K562 (cell line): ENCODE results near the gene EML2. TPM values are rescaled to one million over a fixed set of nuclear protein-coding genes. Genes with fewer than 3 reads are reported as not detected.

Source experiments
- BACH1 ChIP-seq: fragments of 200-800 bp; sonication (Bioruptor generic); IDR thresholded peaks from 2 replicates; pipeline ENCODE4 v1.6.1; 2016; ENCODE audit warnings: missing genetic modification characterization, missing compliant biosample characterization
- HCFC1 ChIP-seq: IDR thresholded peaks from 2 replicates; pipeline ENCODE4 v1.6.1; 2012; ENCODE audit warnings: low read depth, low read length, improper control_type of control experiment
- HNRNPUL1 ChIP-seq: fragments of 200-400 bp; formaldehyde crosslinking; IDR thresholded peaks from 2 replicates; pipeline ENCODE4 v1.6.1; 2017; ENCODE audit warnings: low read length
- NR1H2 ChIP-seq: sonication (generic); formaldehyde crosslinking; IDR thresholded peaks from 2 replicates; pipeline ENCODE4 v1.4.0; 2020; ENCODE audit warnings: mild to moderate bottlenecking, missing genetic modification reagents
- NR4A1 ChIP-seq, 2 experiments: fragments of 250-450 bp in 1 of 2; fragments of 450-650 bp in 1 of 2; sonication (Bioruptor Pico) in 1 of 2; IDR thresholded peaks; 2 replicates each; pipeline versions ENCODE4 v1.4.0 to v1.6.1; 2016 to 2020; ENCODE audit warnings: mild to moderate bottlenecking in 2 of 2, missing compliant biosample characterization in 1 of 2, missing genetic modification characterization in 1 of 2, moderate library complexity in 1 of 2
- PHF8 ChIP-seq: fragments of 200-600 bp; sonication (generic); IDR thresholded peaks from 2 replicates; pipeline ENCODE4 v1.6.1; 2012; ENCODE audit warnings: mixed run types, mild to moderate bottlenecking, inconsistent platforms, low read length, moderate library complexity, borderline replicate concordance
- PPARD ChIP-seq: fragments of 250-450 bp; sonication (Bioruptor Pico); IDR thresholded peaks from 2 replicates; pipeline ENCODE4 v1.8.0; 2022; ENCODE audit warnings: inconsistent platforms, mild to moderate bottlenecking, moderate library complexity
- TEAD4 ChIP-seq, 2 experiments: sonication (generic) in 1 of 2; formaldehyde crosslinking in 1 of 2; IDR thresholded peaks; 2 replicates each; pipeline versions ENCODE4 v1.6.1 to v1.8.0; 2012 to 2022; ENCODE audit warnings: borderline replicate concordance in 1 of 2, inconsistent platforms in 1 of 2, low read length in 1 of 2, mild to moderate bottlenecking in 1 of 2, missing genetic modification reagents in 1 of 2
- TRIM24 ChIP-seq, 2 experiments: fragments of 450-650 bp; IDR thresholded peaks; 2 replicates each; pipeline ENCODE4 v1.6.1; 2016
- ZNF134 ChIP-seq: fragments of 250-450 bp; sonication (Bioruptor Pico); conservative IDR thresholded peaks from 2 replicates; pipeline ENCODE4 v1.4.0; 2020
- ZNF165 ChIP-seq: fragments of 250-450 bp; sonication (Bioruptor Pico); IDR thresholded peaks from 2 replicates; pipeline ENCODE4 v1.4.0; 2020; ENCODE audit warnings: borderline replicate concordance
- ZNF23 ChIP-seq: fragments of 250-450 bp; sonication (Bioruptor Pico); IDR thresholded peaks from 2 replicates; pipeline ENCODE4 v1.4.0; 2020; ENCODE audit warnings: mild to moderate bottlenecking
- ZNF282 ChIP-seq: sonication (generic); formaldehyde crosslinking; IDR thresholded peaks from 2 replicates; pipeline ENCODE4 v1.8.1; 2023; ENCODE audit warnings: missing genetic modification reagents
- ZNF644 ChIP-seq: fragments of 200-800 bp; sonication (Bioruptor generic); IDR thresholded peaks from 2 replicates; pipeline ENCODE4 v1.6.1; 2016; ENCODE audit warnings: low read depth, missing genetic modification characterization, missing compliant biosample characterization
- ZZZ3 ChIP-seq: fragments of 450-650 bp; IDR thresholded peaks from 2 replicates; pipeline ENCODE4 v1.6.1; 2016; ENCODE audit warnings: antibody characterized with exemption, mild to moderate bottlenecking, moderate library complexity
- polyA plus RNA-seq, 8 experiments: library from polyadenylated mRNA; depleted of rRNA in 4 of 8; stranded (reverse) in 5 of 8; unstranded in 3 of 8; fragments of >200 nt; fragmentation: Nextera tagmentation in 2 of 8; fragmentation: Illumina TruSeq in 1 of 8; extraction: Ambion mirVana in 2 of 8; extraction: Trizol in 1 of 8; gene quantifications; 2 replicates each; pipeline versions ENCODE4 v1.2.1 to v1.2.3, GENCODE V29; 2011 to 2014; ENCODE audit warnings: inconsistent platforms in 1 of 8, missing spikeins in 1 of 8
- total RNA-seq, 7 experiments: library from RNA; depleted of rRNA in 6 of 7; stranded (reverse); fragments of >200 nt in 6 of 7; fragmentation: Illumina TruSeq in 2 of 7; extraction: Trizol in 2 of 7; gene quantifications; 2 replicates each; pipeline versions ENCODE4 v1.2.1 to v1.2.3, GENCODE V29; 2011 to 2021; ENCODE audit warnings: low replicate concordance in 1 of 7
- TF ChIP-seq, protein P1 (sequence below): fragments of 450-650 bp; IDR thresholded peaks from 2 replicates; pipeline ENCODE4 v1.7.1; 2018; ENCODE audit warnings: mild to moderate bottlenecking, low read depth; ENCODE audit not compliant: partially characterized antibody
- TF ChIP-seq, protein P2 (sequence below), 2 experiments: IDR thresholded peaks in 1 of 2; conservative IDR thresholded peaks in 1 of 2; 2 replicates each; pipeline ENCODE4 v1.6.1; 2016; ENCODE audit warnings: low read depth in 2 of 2, mild to moderate bottlenecking in 1 of 2, missing compliant biosample characterization in 1 of 2, missing genetic modification characterization in 1 of 2, moderate library complexity in 1 of 2
- TF ChIP-seq, protein P3 (sequence below), 2 experiments: fragments of 450-650 bp; conservative IDR thresholded peaks; 2 replicates each; pipeline ENCODE4 v1.6.1; 2017; ENCODE audit warnings: mild to moderate bottlenecking in 2 of 2, moderate library complexity in 2 of 2
- TF ChIP-seq, protein P4 (sequence below): IDR thresholded peaks from 2 replicates; pipeline ENCODE4 v1.6.1; 2011; ENCODE audit not compliant: insufficient read length; ENCODE audit errors: extremely low read depth

Gene EML2
- total and polyA plus RNA-seq, 9 of the 15 experiments (the other 6 are each of a cell fraction or from before 2014, with no cell fraction given): 2.6 to 69.6 (median 24.8) TPM

DNA sequence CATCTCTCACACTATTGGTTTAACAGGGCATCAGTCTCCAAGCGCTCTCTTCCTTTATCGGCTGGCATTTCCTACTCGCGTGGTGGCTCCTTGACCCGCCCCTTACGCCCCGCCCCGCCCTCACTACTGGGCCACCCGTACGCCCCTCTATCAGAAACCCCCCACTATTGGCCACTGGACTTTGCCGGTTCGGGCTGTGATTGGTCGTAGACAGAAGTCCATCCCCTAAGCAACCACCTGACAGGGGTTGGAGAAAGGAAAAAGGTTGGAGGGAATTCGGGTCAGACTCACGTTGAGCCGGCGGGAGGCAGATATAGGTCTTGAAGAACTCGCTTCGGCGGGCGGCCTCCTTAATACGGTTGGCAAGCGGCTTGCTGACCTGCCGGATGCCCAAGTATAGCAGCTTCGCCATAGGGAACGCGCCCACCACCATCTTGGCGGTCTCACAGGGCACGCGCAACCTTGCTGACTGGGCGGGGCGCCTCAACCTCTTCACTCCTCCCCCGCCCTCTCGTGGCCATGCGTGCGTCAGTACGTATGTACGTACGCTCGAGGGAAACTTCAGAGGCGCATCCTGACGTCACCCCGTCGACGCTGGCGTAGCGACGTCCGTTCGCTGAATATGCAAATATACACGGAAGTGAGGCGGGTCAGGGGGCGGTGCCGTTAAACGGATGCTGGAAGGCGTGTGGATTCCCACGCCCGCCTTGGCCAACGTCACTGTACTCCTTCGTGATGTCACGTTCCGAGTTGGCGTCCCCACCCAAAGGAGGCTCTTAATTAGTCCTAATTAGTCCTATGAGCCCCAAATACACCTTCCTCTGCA, 54.7 kb downstream of the EML2 start, which contains the start of gene OPA3 (continued):
- 0 out of 2 replicates have a peak, but pooled peaks have one; percentile 14 for TF ChIP-seq NR4A1 (CRISPR knock-in tag; IDR thresholded peaks at IDR 0.05)
- no peak for TF ChIP-seq NR4A1 (tag; IDR thresholded peaks at IDR 0.05)
- TF ChIP-seq ZNF23 (CRISPR knock-in tag): no peak
- no peak for TF ChIP-seq BACH1 (tag)
- TF ChIP-seq ZZZ3: no peak
- no peak; a peak in 1 of 4 replicates for TF ChIP-seq TRIM24 (IDR thresholded peaks at IDR 0.05)
- no peak for TF ChIP-seq ZNF134 (CRISPR knock-in tag)
- TF ChIP-seq, protein P1, sequence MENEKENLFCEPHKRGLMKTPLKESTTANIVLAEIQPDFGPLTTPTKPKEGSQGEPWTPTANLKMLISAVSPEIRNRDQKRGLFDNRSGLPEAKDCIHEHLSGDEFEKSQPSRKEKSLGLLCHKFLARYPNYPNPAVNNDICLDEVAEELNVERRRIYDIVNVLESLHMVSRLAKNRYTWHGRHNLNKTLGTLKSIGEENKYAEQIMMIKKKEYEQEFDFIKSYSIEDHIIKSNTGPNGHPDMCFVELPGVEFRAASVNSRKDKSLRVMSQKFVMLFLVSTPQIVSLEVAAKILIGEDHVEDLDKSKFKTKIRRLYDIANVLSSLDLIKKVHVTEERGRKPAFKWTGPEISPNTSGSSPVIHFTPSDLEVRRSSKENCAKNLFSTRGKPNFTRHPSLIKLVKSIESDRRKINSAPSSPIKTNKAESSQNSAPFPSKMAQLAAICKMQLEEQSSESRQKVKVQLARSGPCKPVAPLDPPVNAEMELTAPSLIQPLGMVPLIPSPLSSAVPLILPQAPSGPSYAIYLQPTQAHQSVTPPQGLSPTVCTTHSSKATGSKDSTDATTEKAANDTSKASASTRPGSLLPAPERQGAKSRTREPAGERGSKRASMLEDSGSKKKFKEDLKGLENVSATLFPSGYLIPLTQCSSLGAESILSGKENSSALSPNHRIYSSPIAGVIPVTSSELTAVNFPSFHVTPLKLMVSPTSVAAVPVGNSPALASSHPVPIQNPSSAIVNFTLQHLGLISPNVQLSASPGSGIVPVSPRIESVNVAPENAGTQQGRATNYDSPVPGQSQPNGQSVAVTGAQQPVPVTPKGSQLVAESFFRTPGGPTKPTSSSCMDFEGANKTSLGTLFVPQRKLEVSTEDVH: peak; percentile 76
- no peak for TF ChIP-seq ZNF165
- TF ChIP-seq, protein P2, sequence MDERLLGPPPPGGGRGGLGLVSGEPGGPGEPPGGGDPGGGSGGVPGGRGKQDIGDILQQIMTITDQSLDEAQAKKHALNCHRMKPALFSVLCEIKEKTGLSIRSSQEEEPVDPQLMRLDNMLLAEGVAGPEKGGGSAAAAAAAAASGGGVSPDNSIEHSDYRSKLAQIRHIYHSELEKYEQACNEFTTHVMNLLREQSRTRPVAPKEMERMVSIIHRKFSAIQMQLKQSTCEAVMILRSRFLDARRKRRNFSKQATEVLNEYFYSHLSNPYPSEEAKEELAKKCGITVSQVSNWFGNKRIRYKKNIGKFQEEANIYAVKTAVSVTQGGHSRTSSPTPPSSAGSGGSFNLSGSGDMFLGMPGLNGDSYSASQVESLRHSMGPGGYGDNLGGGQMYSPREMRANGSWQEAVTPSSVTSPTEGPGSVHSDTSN (CRISPR knock-in tag; IDR thresholded peaks at IDR 0.05; ENCODE audit: low read depth): peak; percentile 83
- TF ChIP-seq, protein P2 (tag; conservative IDR thresholded peaks at IDR 0.05; ENCODE audit: low read depth): peak; percentile 99
- TF ChIP-seq ZNF282 (CRISPR knock-in tag): no peak
- TF ChIP-seq, protein P3, sequence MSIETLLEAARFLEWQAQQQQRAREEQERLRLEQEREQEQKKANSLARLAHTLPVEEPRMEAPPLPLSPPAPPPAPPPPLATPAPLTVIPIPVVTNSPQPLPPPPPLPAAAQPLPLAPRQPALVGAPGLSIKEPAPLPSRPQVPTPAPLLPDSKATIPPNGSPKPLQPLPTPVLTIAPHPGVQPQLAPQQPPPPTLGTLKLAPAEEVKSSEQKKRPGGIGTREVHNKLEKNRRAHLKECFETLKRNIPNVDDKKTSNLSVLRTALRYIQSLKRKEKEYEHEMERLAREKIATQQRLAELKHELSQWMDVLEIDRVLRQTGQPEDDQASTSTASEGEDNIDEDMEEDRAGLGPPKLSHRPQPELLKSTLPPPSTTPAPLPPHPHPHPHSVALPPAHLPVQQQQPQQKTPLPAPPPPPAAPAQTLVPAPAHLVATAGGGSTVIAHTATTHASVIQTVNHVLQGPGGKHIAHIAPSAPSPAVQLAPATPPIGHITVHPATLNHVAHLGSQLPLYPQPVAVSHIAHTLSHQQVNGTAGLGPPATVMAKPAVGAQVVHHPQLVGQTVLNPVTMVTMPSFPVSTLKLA (conservative IDR thresholded peaks at IDR 0.05): peak; percentile 87 to 96
- TF ChIP-seq ZNF644 (tag): no peak
- no peak for TF ChIP-seq HNRNPUL1
- peak; percentile 84; the same call in 1 of the 2 replicates for TF ChIP-seq PHF8
- no peak for TF ChIP-seq NR1H2 (CRISPR knock-in tag)
- peak; percentile 56 for TF ChIP-seq HCFC1
- no peak for TF ChIP-seq PPARD (CRISPR knock-in tag)
- TF ChIP-seq, protein P4, sequence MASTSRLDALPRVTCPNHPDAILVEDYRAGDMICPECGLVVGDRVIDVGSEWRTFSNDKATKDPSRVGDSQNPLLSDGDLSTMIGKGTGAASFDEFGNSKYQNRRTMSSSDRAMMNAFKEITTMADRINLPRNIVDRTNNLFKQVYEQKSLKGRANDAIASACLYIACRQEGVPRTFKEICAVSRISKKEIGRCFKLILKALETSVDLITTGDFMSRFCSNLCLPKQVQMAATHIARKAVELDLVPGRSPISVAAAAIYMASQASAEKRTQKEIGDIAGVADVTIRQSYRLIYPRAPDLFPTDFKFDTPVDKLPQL: no peak
- TF ChIP-seq TEAD4 (IDR thresholded peaks at IDR 0.05; ENCODE audit: low read length): peak; percentile 30; the same call in 1 of the 2 replicates
- TF ChIP-seq TEAD4 (CRISPR knock-in tag; IDR thresholded peaks at IDR 0.05; ENCODE audit: borderline replicate concordance): no peak
